H9 (cell line): ENCODE measurements around the gene SPSB4. TPM values are rescaled to one million over a fixed set of nuclear protein-coding genes. Genes with fewer than 3 reads are reported as not detected.

Experiments
- DNase-seq: peaks from one replicate; pipeline ENCODE4 v3.0.0-alpha.2; 2017
- H2AFZ ChIP-seq: one replicate; pipeline ENCODE4 v1.6.1; 2013; ENCODE audit warnings: mild to moderate bottlenecking, low read length, control low read depth, moderate library complexity
- H2AK5ac ChIP-seq: 2 replicates; pipeline ENCODE4 v1.6.1; 2013; ENCODE audit warnings: low read length, control low read depth, mixed read lengths; ENCODE audit not compliant: insufficient read length
- H2BK120ac ChIP-seq: one replicate; pipeline ENCODE4 v1.6.1; 2013; ENCODE audit warnings: low read depth, mild to moderate bottlenecking, low read length, control low read depth, inconsistent platforms; ENCODE audit not compliant: poor library complexity, severe bottlenecking
- H2BK12ac ChIP-seq: 2 replicates; pipeline ENCODE4 v1.6.1; 2013; ENCODE audit warnings: low read length, control low read depth, mixed read lengths, low read depth; ENCODE audit not compliant: insufficient read length
- H2BK15ac ChIP-seq: 2 replicates; pipeline ENCODE4 v1.6.1; 2013; ENCODE audit warnings: low read depth, low read length, control low read depth
- H2BK20ac ChIP-seq: one replicate; pipeline ENCODE4 v1.6.1; 2013; ENCODE audit warnings: low read depth, mild to moderate bottlenecking, low read length, control low read depth, inconsistent platforms; ENCODE audit not compliant: poor library complexity, severe bottlenecking
- H2BK5ac ChIP-seq: 2 replicates; pipeline ENCODE4 v1.6.1; 2013; ENCODE audit warnings: low read length, control low read depth, mixed read lengths; ENCODE audit not compliant: insufficient read length
- H3K14ac ChIP-seq: 2 replicates; pipeline ENCODE4 v1.6.1; 2013; ENCODE audit warnings: low read length, control low read depth; ENCODE audit not compliant: insufficient read depth
- H3K18ac ChIP-seq: 2 replicates; pipeline ENCODE4 v1.6.1; 2013; ENCODE audit warnings: low read depth, mild to moderate bottlenecking, mixed read lengths, low read length, control low read depth; ENCODE audit not compliant: insufficient read length
- H3K23ac ChIP-seq: 2 replicates; pipeline ENCODE4 v1.6.1; 2013; ENCODE audit warnings: low read length, control low read depth, mixed read lengths, low read depth; ENCODE audit not compliant: insufficient read length
- H3K23me2 ChIP-seq: 2 replicates; pipeline ENCODE4 v1.6.1; 2013; ENCODE audit warnings: low read depth, mild to moderate bottlenecking, mixed read lengths, low read length, control low read depth; ENCODE audit not compliant: insufficient read length, poor library complexity, severe bottlenecking
- H3K27ac ChIP-seq: 2 replicates; pipeline ENCODE4 v1.5.1; 2013; ENCODE audit warnings: low read length, control low read depth, mixed read lengths, low read depth; ENCODE audit not compliant: insufficient read length
- H3K27me3 ChIP-seq: 2 replicates; pipeline ENCODE4 v1.6.1; 2013; ENCODE audit warnings: low read length, control low read depth, inconsistent platforms; ENCODE audit not compliant: insufficient read depth
- H3K4ac ChIP-seq: 2 replicates; pipeline ENCODE4 v1.6.1; 2013; ENCODE audit warnings: low read depth, mild to moderate bottlenecking, control low read depth, inconsistent platforms, low read length, moderate library complexity
- H3K4me1 ChIP-seq: 2 replicates; pipeline ENCODE4 v1.6.1; 2013; ENCODE audit warnings: low read length, control low read depth, inconsistent platforms; ENCODE audit not compliant: insufficient read depth
- H3K4me2 ChIP-seq: 2 replicates; pipeline ENCODE4 v1.6.1; 2013; ENCODE audit warnings: low read length, control low read depth, mixed read lengths; ENCODE audit not compliant: insufficient read length, insufficient read depth
- H3K56ac ChIP-seq: 2 replicates; pipeline ENCODE4 v1.6.1; 2013; ENCODE audit warnings: low read depth, mild to moderate bottlenecking, mixed read lengths, low read length, control low read depth; ENCODE audit not compliant: insufficient read length
- H3K79me1 ChIP-seq: 2 replicates; pipeline ENCODE4 v1.6.1; 2013; ENCODE audit warnings: low read depth, mild to moderate bottlenecking, moderate library complexity, low read length, control low read depth, inconsistent platforms; ENCODE audit not compliant: insufficient read depth, poor library complexity, severe bottlenecking
- H3K79me2 ChIP-seq: 2 replicates; pipeline ENCODE4 v1.6.1; 2013; ENCODE audit warnings: low read length, control low read depth, inconsistent platforms; ENCODE audit not compliant: insufficient read depth
- H3K9ac ChIP-seq: 2 replicates; pipeline ENCODE4 v1.6.1; 2013; ENCODE audit warnings: low read length, control low read depth, mixed read lengths; ENCODE audit not compliant: insufficient read length; ENCODE audit errors: extremely low read depth
- H3K9me3 ChIP-seq: one replicate; pipeline ENCODE4 v1.6.1; 2013; ENCODE audit warnings: low read depth, low read length, inconsistent platforms; ENCODE audit not compliant: control insufficient read depth
- H3T11ph ChIP-seq: one replicate; pipeline ENCODE4 v1.6.1; 2013; ENCODE audit warnings: mild to moderate bottlenecking, low read length, control low read depth, inconsistent platforms
- H4K20me1 ChIP-seq: one replicate; pipeline ENCODE4 v1.6.1; 2013; ENCODE audit not compliant: control insufficient read depth, insufficient read length, insufficient read depth
- H4K5ac ChIP-seq: 2 replicates; pipeline ENCODE4 v1.6.1; 2013; ENCODE audit warnings: low read depth, mild to moderate bottlenecking, mixed read lengths, low read length, control low read depth; ENCODE audit not compliant: insufficient read length
- H4K8ac ChIP-seq: replicated peaks from 2 replicates; pipeline ENCODE4 v1.6.1; 2013; ENCODE audit warnings: low read length, control low read depth, mixed read lengths, low read depth; ENCODE audit not compliant: insufficient read length
- H4K91ac ChIP-seq: 2 replicates; pipeline ENCODE4 v1.6.1; 2013; ENCODE audit warnings: low read depth, mild to moderate bottlenecking, moderate library complexity, mixed read lengths, low read length, control low read depth; ENCODE audit not compliant: insufficient read length
- H3K27ac Mint-ChIP-seq, 3 experiments: 2 replicates in 2 of 3; 3 replicates in 1 of 3; pipeline ENCODE4 v1.8.0; 2020 to 2021; ENCODE audit warnings: mixed read lengths in 3 of 3, mild to moderate bottlenecking in 1 of 3, moderate library complexity in 1 of 3
- H3K27me3 Mint-ChIP-seq: 2 replicates; pipeline ENCODE4 v1.8.0; 2021; ENCODE audit warnings: low read depth, mild to moderate bottlenecking, moderate library complexity, mixed read lengths
- H3K36me3 Mint-ChIP-seq, 3 experiments: 2 replicates in 2 of 3; 3 replicates in 1 of 3; pipeline ENCODE4 v1.8.0; 2020 to 2021; ENCODE audit warnings: low read depth in 3 of 3, mixed read lengths in 3 of 3; ENCODE audit not compliant: insufficient read depth in 1 of 3
- H3K4me1 Mint-ChIP-seq, 2 experiments: 2 replicates each; pipeline ENCODE4 v1.8.0; 2020; ENCODE audit warnings: mixed read lengths in 2 of 2
- H3K4me3 Mint-ChIP-seq, 2 experiments: 2 replicates in 1 of 2; 3 replicates in 1 of 2; pipeline ENCODE4 v1.8.0; 2020 to 2021; ENCODE audit warnings: mild to moderate bottlenecking in 2 of 2, mixed read lengths in 2 of 2, moderate library complexity in 1 of 2
- H3K9me3 Mint-ChIP-seq, 2 experiments: 2 replicates in 1 of 2; 3 replicates in 1 of 2; pipeline ENCODE4 v1.8.0; 2020; ENCODE audit warnings: mild to moderate bottlenecking in 2 of 2, mixed read lengths in 2 of 2, moderate library complexity in 1 of 2
- CTCF ChIP-seq: fragments of 200-600 bp; sonication (generic); conservative IDR thresholded peaks from 3 replicates; pipeline ENCODE4 v1.8.0; 2021; ENCODE audit warnings: antibody characterized with exemption, mild to moderate bottlenecking
- WGBS: extraction: QIAGEN DNeasy Blood & Tissue Kit; methylation state at CpG from one replicate; pipeline ENCODE4 v1.1.7; 2013; ENCODE audit warnings: missing lambda C conversion rate, low lambda C conversion rate, mixed read lengths; ENCODE audit not compliant: insufficient read length; ENCODE audit errors: extremely low coverage; 5-methylcytosine and 5-hydroxymethylcytosine counted together
- total RNA-seq: library from RNA; stranded (reverse); gene quantifications from 2 replicates; pipeline ENCODE4 v1.2.1, GENCODE V29; 2021

Gene SPSB4
- total RNA-seq, 1 experiment from 2014 or later: 6.2 TPM

GRCh38 chr3:141179983-141180382 is 128.8 kb downstream of the SPSB4 start:
- Histone ChIP-seq H2AK5ac (no peak overlapping the region), H3K14ac (no peak overlapping the region), H3K23me2 (no peaks in the 10 kb centered on the region), H3K27ac (no peak overlapping the region), H4K91ac (no peak overlapping the region), H2BK5ac (no peak overlapping the region), H4K5ac (no peak overlapping the region), H2BK20ac (no peak overlapping the region), H3K56ac (no peak overlapping the region), H3K4ac (no peak overlapping the region), H4K20me1 (no peaks in the 10 kb centered on the region), H3K4me1 (no peaks in the 10 kb centered on the region), H3K79me1 (no peaks in the 10 kb centered on the region), H2BK15ac (no peak overlapping the region), H2BK12ac (no peak overlapping the region), H3K79me2 (no peaks in the 10 kb centered on the region), H2BK120ac (no peak overlapping the region), H3K4me2 (no peak overlapping the region), H3K9me3 (no peaks in the 10 kb centered on the region), H3K9ac (no peak overlapping the region), H3T11ph (no peak overlapping the region), H3K27me3 (no peaks in the 10 kb centered on the region), H4K8ac (no peak overlapping the region), H3K23ac (no peak overlapping the region), H2AFZ (no peak overlapping the region), H3K18ac (no peak overlapping the region)
- Mint-ChIP-seq H3K36me3 (peaks cover 0 to 11% (median 3%) of the 10 kb centered on the region in 3 experiments; a peak in 6 of 7 replicates), H3K4me3 (no peak overlapping the region), H3K27me3 (no peaks in the 10 kb centered on the region; the same call in 1 of the 2 replicates), H3K4me1 (peaks cover 3% of the 10 kb centered on the region in 2 experiments), H3K27ac (no peak overlapping the region), H3K9me3 (peaks cover 14 to 16% of the 10 kb centered on the region in 2 experiments; a peak in 4 of 5 replicates)
- WGBS: no CpG with 5 or more reads among the region's 1 CpG
- DNase-seq: no peak
- TF ChIP-seq CTCF: no peak
